Common myeloid progenitor, CD34-positive (primary cell): ENCODE results near the gene SERPINE2.

ENCODE experiments used
- CTCF ChIA-PET: fragments of 350-600 bp; sonication (Branson Sonifier 250); formaldehyde crosslinking; loops from one replicate; lab custom pipeline; 2021; ENCODE audit warnings: antibody characterized with exemption; lab: Charles Lee
- POLR2A ChIA-PET: fragments of 350-600 bp; sonication (Branson Sonifier 250); formaldehyde crosslinking; loops from one replicate; lab custom pipeline; 2021; ENCODE audit warnings: antibody characterized with exemption; lab: Charles Lee
- DNase-seq, 3 donors: peaks; one replicate each; pipeline versions ENCODE4 v3.0.0 to v3.0.0-alpha.2; 2013
- H3K27ac ChIP-seq, 2 experiments: 1 replicate in 1 of 2; 2 replicates in 1 of 2; pipeline ENCODE4 v1.7.0; 2013; ENCODE audit warnings: inconsistent platforms in 2 of 2, low read length in 2 of 2, mild to moderate bottlenecking in 2 of 2, low read depth in 1 of 2, moderate library complexity in 1 of 2; ENCODE audit not compliant: severe bottlenecking in 2 of 2, insufficient read depth in 1 of 2, poor library complexity in 1 of 2
- H3K27me3 ChIP-seq, 5 experiments: replicated peaks in 2 of 5; 1 replicate in 3 of 5; 2 replicates in 2 of 5; pipeline versions ENCODE4 v1.6.1 to v1.7.0; 2013; ENCODE audit warnings: low read length in 4 of 5, mild to moderate bottlenecking in 2 of 5, moderate library complexity in 2 of 5, inconsistent platforms in 1 of 5; ENCODE audit not compliant: insufficient read depth in 5 of 5, control insufficient read depth in 4 of 5
- H3K36me3 ChIP-seq, 4 experiments: 1 replicate in 2 of 4; 2 replicates in 2 of 4; pipeline versions ENCODE4 v1.6.1 to v1.7.0; 2013; ENCODE audit warnings: low read length in 3 of 4, control low read depth in 1 of 4, mild to moderate bottlenecking in 1 of 4; ENCODE audit not compliant: control insufficient read depth in 4 of 4, insufficient read depth in 4 of 4
- H3K4me1 ChIP-seq, 4 experiments: 1 replicate in 3 of 4; 2 replicates in 1 of 4; pipeline versions ENCODE4 v1.6.1 to v1.7.1; 2013; ENCODE audit warnings: low read length in 3 of 4, mild to moderate bottlenecking in 3 of 4, control low read depth in 1 of 4, inconsistent platforms in 1 of 4, moderate library complexity in 1 of 4; ENCODE audit not compliant: control insufficient read depth in 4 of 4, insufficient read depth in 4 of 4; ENCODE audit errors: control extremely low read depth in 1 of 4
- H3K4me3 ChIP-seq, 7 experiments: 1 replicate in 4 of 7; 2 replicates in 3 of 7; pipeline versions ENCODE4 v1.5.1 to v1.7.0; 2013; ENCODE audit warnings: mild to moderate bottlenecking in 7 of 7, low read length in 6 of 7, moderate library complexity in 6 of 7, inconsistent platforms in 2 of 7, low read depth in 2 of 7, control low read depth in 1 of 7; ENCODE audit not compliant: insufficient read depth in 4 of 7, control insufficient read depth in 1 of 7; ENCODE audit errors: extremely low read depth in 1 of 7
- H3K9me3 ChIP-seq, 5 experiments: 1 replicate in 4 of 5; 2 replicates in 1 of 5; pipeline versions ENCODE4 v1.6.1 to v1.7.1; 2013; ENCODE audit warnings: low read length in 4 of 5, mild to moderate bottlenecking in 2 of 5, inconsistent platforms in 1 of 5, low read depth in 1 of 5, moderate library complexity in 1 of 5; ENCODE audit not compliant: control insufficient read depth in 4 of 5, insufficient read depth in 2 of 5; ENCODE audit errors: control extremely low read depth in 1 of 5
- WGBS: methylation state at CpG from one replicate; pipeline ENCODE4 v1.1.5; 2013; ENCODE audit not compliant: insufficient coverage; 5-methylcytosine and 5-hydroxymethylcytosine counted together

SERPINE2 gene

GRCh38 chr2:224046752-224047151 lies 7.7 kb upstream of the SERPINE2 start:
- Histone ChIP-seq H3K9me3 (no peaks in the 10 kb centered on the region), H3K27me3 (peaks cover 0 to 4% (median 0%) of the 10 kb centered on the region in 5 experiments), H3K27ac (no peak overlapping the region), H3K36me3 (no peaks in the 10 kb centered on the region), H3K4me3 (no peak overlapping the region), H3K4me1 (no peaks in the 10 kb centered on the region)
- POLR2A ChIA-PET: no interaction called here
- CTCF ChIA-PET: no interaction called here
- DNase-seq: no peak
- WGBS: 100% methylated on average over 2 of the region's 3 CpGs

GRCh38 chr2:224042191-224042696 lies 3.2 kb upstream of the SERPINE2 start:
- no peaks in the 10 kb centered on the region for H3K36me3 ChIP-seq
- WGBS: 100% methylated on average over 1 of the region's 6 CpGs
- H3K9me3 ChIP-seq: no peaks in the 10 kb centered on the region
- peaks cover 10 to 22% (median 16%) of the 10 kb centered on the region in 4 experiments for H3K4me1 ChIP-seq
- H3K27ac ChIP-seq: no peak overlapping the region
- CTCF ChIA-PET: interaction anchor here (1.2 to 2.4 kb wide), 2 partner anchors 26 to 49 kb away, joined by 3 to 12 read pairs; no protein-coding TSS in a partner anchor
- no peak for DNase-seq
- H3K4me3 ChIP-seq: no peak overlapping the region
- POLR2A ChIA-PET: interaction anchor here (0.6 kb wide), 1 partner anchor 11 kb away, joined by 5 read pairs; no protein-coding TSS in a partner anchor
- H3K27me3 ChIP-seq: peaks cover 0 to 5% (median 2%) of the 10 kb centered on the region in 5 experiments

- no peaks in the 10 kb centered on the region for H3K36me3 ChIP-seq
- DNase-seq: peak in 2 of 3 donors; percentile 15 to 27
- ChIA-PET CTCF (interaction anchor here (2.4 kb wide), 1 partner anchor 48 kb away, joined by 12 read pairs; no protein-coding TSS in a partner anchor), POLR2A (interaction anchor here (0.6 kb wide), 1 partner anchor 10 kb away, joined by 5 read pairs; no protein-coding TSS in a partner anchor)
- no peaks in the 10 kb centered on the region for H3K9me3 ChIP-seq
- no peak overlapping the region for H3K4me3 ChIP-seq
- 78% methylated on average over 6 of the region's 6 CpGs for WGBS
- no peak overlapping the region for H3K27ac ChIP-seq
- peaks cover 0 to 5% (median 2%) of the 10 kb centered on the region in 5 experiments for H3K27me3 ChIP-seq
- H3K4me1 ChIP-seq: peaks cover 10 to 22% (median 16%) of the 10 kb centered on the region in 4 experiments
Measured at GRCh38 chr2:224041554-224041953, 2.5 kb upstream of the SERPINE2 start.

GRCh38 chr2:224040753-224041152 lies 1.7 kb upstream of the SERPINE2 start:
- peaks cover 0 to 5% (median 2%) of the 10 kb centered on the region in 5 experiments for H3K27me3 ChIP-seq
- no peaks in the 10 kb centered on the region for H3K36me3 ChIP-seq
- no peaks in the 10 kb centered on the region for H3K9me3 ChIP-seq
- ChIA-PET CTCF (interaction anchor here (0.9 to 1.0 kb wide), 4 partner anchors 10 to 242 kb away, joined by 3 read pairs; no protein-coding TSS in a partner anchor), POLR2A (no interaction called here)
- WGBS: 100% methylated on average over 2 of the region's 3 CpGs
- H3K27ac ChIP-seq: no peak overlapping the region
- H3K4me1 ChIP-seq: peaks cover 10 to 22% (median 16%) of the 10 kb centered on the region in 4 experiments
- no peak for DNase-seq
- no peak overlapping the region for H3K4me3 ChIP-seq

- CTCF ChIA-PET: interaction anchor here (0.9 to 2.2 kb wide), 8 partner anchors 11 to 244 kb away, joined by 3 to 9 read pairs (median 3); no protein-coding TSS in a partner anchor
- H3K4me3 ChIP-seq: peak overlapping the region; percentile 50 to 90 (median 70)
- POLR2A ChIA-PET: interaction anchor here (0.6 to 0.7 kb wide), 2 partner anchors 14 to 243 kb away, joined by 3 to 5 read pairs; no protein-coding TSS in a partner anchor
Measured at GRCh38 chr2:224039770-224040440, 819 bp upstream of the SERPINE2 start.

GRCh38 chr2:224038830-224039079 lies 331 bp downstream of the SERPINE2 start:
- DNase-seq: no peak
- H3K27ac ChIP-seq: no peak overlapping the region

More at GRCh38 chr2:224039770-224040440, 819 bp upstream of the SERPINE2 start:
- H3K27ac ChIP-seq: no peak overlapping the region
- no peaks in the 10 kb centered on the region for H3K36me3 ChIP-seq
- H3K27me3 ChIP-seq: peaks cover 0 to 5% (median 2%) of the 10 kb centered on the region in 5 experiments
- WGBS: 5% methylated on average over 21 of the region's 21 CpGs
- peaks cover 10 to 22% (median 16%) of the 10 kb centered on the region in 4 experiments for H3K4me1 ChIP-seq
- H3K9me3 ChIP-seq: no peaks in the 10 kb centered on the region
- peak in 2 of 3 donors; percentile 51 to 63 for DNase-seq

More at GRCh38 chr2:224038830-224039079, 331 bp downstream of the SERPINE2 start:
- H3K36me3 ChIP-seq: no peaks in the 10 kb centered on the region
- H3K27me3 ChIP-seq: peaks cover 0 to 4% (median 2%) of the 10 kb centered on the region in 5 experiments
- H3K9me3 ChIP-seq: no peaks in the 10 kb centered on the region
- POLR2A ChIA-PET: interaction anchor here (0.8 kb wide), 1 partner anchor 30 kb away, joined by 4 read pairs; no protein-coding TSS in a partner anchor
- WGBS: 0% methylated on average over 35 of the region's 35 CpGs
- CTCF ChIA-PET: interaction anchor here (1.1 to 2.2 kb wide), 5 partner anchors 10 to 245 kb away, joined by 3 to 9 read pairs (median 3); no protein-coding TSS in a partner anchor
- H3K4me3 ChIP-seq: peak overlapping the region; percentile 70 to 90 (median 81)
- peaks cover 10 to 30% (median 20%) of the 10 kb centered on the region in 4 experiments for H3K4me1 ChIP-seq
